ENCODE measurements around the gene PIP5K1A. TPM values are rescaled to one million over a fixed set of nuclear protein-coding genes. Genes with fewer than 3 reads are reported as not detected.

Gene PIP5K1A
- total and polyA plus RNA-seq, 2 experiments from 2014 or later = 35.1 to 62.8 TPM

DNA sequence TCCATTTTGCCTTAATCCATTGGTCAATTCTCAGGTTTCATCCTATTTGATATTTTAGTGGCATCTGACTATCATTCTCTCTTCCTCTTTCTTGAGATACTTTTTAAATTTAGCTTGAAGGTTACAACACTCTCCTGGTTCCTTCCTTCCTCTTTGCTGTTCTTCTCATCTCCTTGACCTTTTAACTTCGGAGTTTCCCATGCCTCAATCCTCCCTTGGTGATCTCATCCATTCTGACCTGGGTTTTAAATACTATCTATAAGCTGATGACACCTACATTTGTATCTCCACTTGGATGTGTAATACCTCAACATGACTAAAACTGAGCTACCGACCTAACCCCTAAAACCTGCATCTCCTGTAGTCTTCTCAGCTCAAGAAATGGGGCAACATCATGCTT, 78.9 kb downstream of the PIP5K1A start:
- H3K9me3 ChIP-seq (ENCODE audit: low read depth) = no peaks in the 10 kb centered on the region
- no peak overlapping the region for H2AFZ ChIP-seq
- TF ChIP-seq EZH2 (IDR thresholded peaks at IDR 0.05; ENCODE audit: insufficient read depth, poor library complexity, severe bottlenecking) (no peak), EZH2phosphoT487 (IDR thresholded peaks at IDR 0.05; ENCODE audit: insufficient read depth, low read depth) (no peak)
- no peak overlapping the region for H3K4me3 ChIP-seq
- no peak overlapping the region for H3K27ac ChIP-seq
- no peaks in the 10 kb centered on the region for H3K9me2 ChIP-seq (ENCODE audit: insufficient read depth)
- no peak overlapping the region for H3K9ac ChIP-seq
- WGBS, 2 experiments (ENCODE audit: low coverage in 1 of 2, low lambda C conversion rate in 2 of 2, missing lambda C conversion rate in 2 of 2) = 71 to 81% methylated on average over 2 of the region's 2 CpGs
- DNase-seq = no peak
- H4K20me1 ChIP-seq (ENCODE audit: insufficient read depth) = no peaks in the 10 kb centered on the region
- no peaks in the 10 kb centered on the region; the same call in 1 of the 2 replicates for H3F3A ChIP-seq (ENCODE audit: insufficient read depth)
- no peaks in the 10 kb centered on the region for H3K27me3 ChIP-seq (replicated peaks; ENCODE audit: insufficient read depth)
- in situ Hi-C loops (cut with MboI) = no loop called here
- H3K4me1 ChIP-seq (ENCODE audit: insufficient read depth) = no peaks in the 10 kb centered on the region
- H3K4me2 ChIP-seq (ENCODE audit: unreplicated experiment) = no peak overlapping the region
- H3K79me2 ChIP-seq (ENCODE audit: insufficient read depth) = no peaks in the 10 kb centered on the region
- H3K36me3 ChIP-seq (ENCODE audit: low read depth) = no peaks in the 10 kb centered on the region; the same call in 1 of the 2 replicates

DNA sequence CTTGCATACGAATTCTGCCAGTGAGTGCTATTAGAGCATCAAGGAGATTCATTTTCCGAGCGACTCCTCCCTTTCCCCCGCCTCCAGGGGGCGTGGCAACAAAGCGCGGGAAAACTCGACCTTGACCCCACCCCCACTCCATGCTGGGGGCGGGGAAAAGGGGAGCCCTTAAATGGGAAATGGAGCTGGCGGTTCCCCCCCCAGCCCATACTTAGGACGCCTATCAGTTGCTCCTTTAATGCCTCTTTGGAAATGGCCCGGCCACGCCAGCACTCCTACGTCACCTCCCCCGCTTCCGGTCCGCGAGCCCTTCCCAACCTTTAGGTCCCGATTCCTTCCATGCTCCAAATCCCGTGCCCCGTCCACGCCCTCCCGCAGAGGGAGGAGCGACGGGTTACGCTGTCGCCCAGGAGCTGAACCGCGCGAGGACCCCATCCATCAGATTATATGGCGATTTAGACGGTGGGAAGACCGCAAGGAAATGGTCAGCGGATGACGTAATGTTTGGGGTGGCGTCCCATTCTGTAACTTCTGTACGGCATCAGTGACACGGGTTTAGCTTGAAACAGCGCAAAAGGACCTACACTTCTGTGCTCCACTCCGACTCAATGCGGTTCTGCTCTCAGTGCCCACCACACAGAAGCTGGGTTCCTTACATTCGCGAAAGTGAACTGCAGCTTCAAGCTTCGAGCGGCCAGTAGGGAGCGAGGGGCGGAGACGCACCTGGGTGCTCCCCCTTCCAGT, 83.0 kb downstream of the PIP5K1A start:
- 1% methylated on average over 43 to 48 of the region's 48 CpGs for WGBS, 2 experiments (ENCODE audit: low coverage in 1 of 2, low lambda C conversion rate in 2 of 2, missing lambda C conversion rate in 2 of 2)
- Histone ChIP-seq H3K4me3 (peak overlapping the region; percentile 87), H3K4me1 (ENCODE audit: insufficient read depth) (peaks cover 4% of the 10 kb centered on the region), H3K4me2 (ENCODE audit: unreplicated experiment) (peak overlapping the region; percentile 84), H4K20me1 (ENCODE audit: insufficient read depth) (no peaks in the 10 kb centered on the region), H3K27ac (peak overlapping the region; percentile 99), H3F3A (ENCODE audit: insufficient read depth) (peaks cover 5% of the 10 kb centered on the region; the same call in 1 of the 2 replicates), H3K9me2 (ENCODE audit: insufficient read depth) (no peaks in the 10 kb centered on the region), H3K9me3 (ENCODE audit: low read depth) (no peaks in the 10 kb centered on the region), H3K9ac (peak overlapping the region; percentile 93), H3K79me2 (ENCODE audit: insufficient read depth) (peaks cover 28% of the 10 kb centered on the region), H3K36me3 (ENCODE audit: low read depth) (no peaks in the 10 kb centered on the region), H3K27me3 (replicated peaks; ENCODE audit: insufficient read depth) (no peaks in the 10 kb centered on the region), H2AFZ (peak overlapping the region; percentile 88)
- DNase-seq = peak; percentile 95
- in situ Hi-C loops (cut with MboI) = no loop called here
- TF ChIP-seq EZH2phosphoT487 (IDR thresholded peaks at IDR 0.05; ENCODE audit: insufficient read depth, low read depth) (no peak), EZH2 (IDR thresholded peaks at IDR 0.05; ENCODE audit: insufficient read depth, poor library complexity, severe bottlenecking) (no peak)

DNA sequence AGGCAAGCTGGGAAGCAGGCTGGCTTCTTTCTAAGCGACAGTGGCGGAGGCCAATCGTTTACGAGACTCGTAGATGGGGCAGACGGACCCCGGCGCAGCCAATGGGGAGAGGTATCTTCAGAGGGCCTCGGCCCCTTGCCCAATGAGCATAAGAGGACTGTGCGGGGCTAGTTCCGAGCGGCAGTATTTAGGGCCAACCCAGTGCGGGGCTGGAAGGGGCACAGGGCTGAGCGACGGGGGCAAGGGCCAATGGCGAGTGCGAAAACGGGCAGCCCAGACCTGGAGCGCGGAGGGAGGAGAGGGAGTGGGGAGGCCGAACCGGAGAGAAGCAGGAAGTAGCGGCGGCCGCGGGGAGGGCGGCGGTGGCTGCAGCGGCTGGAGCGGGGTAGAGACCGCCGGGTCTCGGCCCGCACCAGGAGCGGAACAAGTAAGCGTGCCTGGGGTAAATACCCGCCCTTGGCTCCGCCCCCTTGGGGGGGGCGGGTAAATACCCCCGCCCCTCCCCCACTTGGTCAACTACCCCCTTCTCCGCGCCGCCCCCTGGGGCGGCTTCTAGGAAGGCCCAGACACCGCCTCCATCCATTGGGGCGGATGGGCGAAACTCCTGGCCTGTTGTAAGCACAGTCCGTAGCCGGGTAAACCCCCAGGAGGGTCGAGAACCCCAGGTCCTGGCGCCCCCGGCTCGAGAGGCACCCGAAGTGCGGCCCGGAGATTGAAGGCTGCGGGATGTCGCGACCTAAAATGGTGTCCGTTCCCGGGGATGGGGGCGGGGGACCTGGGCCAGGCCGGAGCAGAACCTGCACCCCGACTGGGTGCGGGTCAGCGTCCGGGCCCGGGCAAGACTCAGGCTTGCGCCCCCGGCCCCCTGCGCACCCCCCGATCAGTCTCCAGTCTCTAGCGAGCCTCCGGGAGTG, 83.9 kb downstream of the PIP5K1A start, which contains the start of gene ZNF687:
Gene ZNF687 (plus strand): TSS at position 331 of the 914 bp plus-strand sequence. CDS start 3,993 bp downstream, outside the sequence.
- Histone ChIP-seq H2AFZ (peak within 1 kb of the TSS; percentile 88), H3K4me1 (ENCODE audit: insufficient read depth) (peaks cover 4% of the 10 kb centered on the region), H3K27ac (peak within 1 kb of the TSS; percentile 99), H3K27me3 (replicated peaks; ENCODE audit: insufficient read depth) (no peaks in the 10 kb centered on the region), H3K36me3 (ENCODE audit: low read depth) (no peaks in the 10 kb centered on the region; the same call in 1 of the 2 replicates), H3K4me3 (peak within 1 kb of the TSS; percentile 87), H3K4me2 (ENCODE audit: unreplicated experiment) (peak within 1 kb of the TSS; percentile 98), H3K9ac (peak within 1 kb of the TSS; percentile 93), H3K79me2 (ENCODE audit: insufficient read depth) (peaks cover 28% of the 10 kb centered on the region), H3K9me3 (ENCODE audit: low read depth) (no peaks in the 10 kb centered on the region), H4K20me1 (ENCODE audit: insufficient read depth) (no peaks in the 10 kb centered on the region), H3K9me2 (ENCODE audit: insufficient read depth) (no peaks in the 10 kb centered on the region), H3F3A (ENCODE audit: insufficient read depth) (peaks cover 5% of the 10 kb centered on the region; the same call in 1 of the 2 replicates)
- peak; percentile 100 for DNase-seq
- 1 to 2% methylated on average over 42 to 68 of the region's 74 CpGs for WGBS, 2 experiments (ENCODE audit: low coverage in 1 of 2, low lambda C conversion rate in 2 of 2, missing lambda C conversion rate in 2 of 2)
- in situ Hi-C loops (cut with MboI) = no loop called here
- TF ChIP-seq EZH2 (IDR thresholded peaks at IDR 0.05; ENCODE audit: insufficient read depth, poor library complexity, severe bottlenecking) (no peak), EZH2phosphoT487 (IDR thresholded peaks at IDR 0.05; ENCODE audit: insufficient read depth, low read depth) (no peak)
